Body of pancreas (tissue), 4 donors: ENCODE data around the gene ARHGAP1. TPM values are rescaled to one million over a fixed set of nuclear protein-coding genes. Genes with fewer than 3 reads are reported as not detected.
A peak's percentile ranks its signal among the peaks of the same experiment; 100 is the strongest.

Experiments used
- ATAC-seq: fragments of 150-250 bp; one replicate; pipeline ENCODE4 v1.9.1; 2016
- DNase-seq, 4 donors: peaks; one replicate each; pipeline ENCODE4 v3.0.0-alpha.2; 2019
- H3K27ac ChIP-seq, 4 donors: fragments of 200-600 bp; sonication (generic); 1 replicate in 3 of 4; 2 replicates in 1 of 4; pipeline versions ENCODE4 v1.5.1 to v1.6.1; 2016 to 2019; ENCODE audit warnings: mild to moderate bottlenecking in 1 of 4, mixed read lengths in 1 of 4, moderate library complexity in 1 of 4
- H3K27me3 ChIP-seq, 2 donors: fragments of 200-600 bp; sonication (generic); one replicate each; pipeline ENCODE4 v1.6.0; 2016; ENCODE audit warnings: mild to moderate bottlenecking in 1 of 2
- H3K36me3 ChIP-seq, 2 donors: fragments of 200-600 bp; sonication (generic); replicated peaks in 1 of 2; 2 replicates each; pipeline ENCODE4 v1.5.1; 2016; ENCODE audit warnings: low read depth in 2 of 2; ENCODE audit not compliant: insufficient read depth in 1 of 2
- H3K4me1 ChIP-seq: fragments of 200-600 bp; sonication (generic); one replicate; pipeline ENCODE4 v1.6.0; 2016
- H3K4me3 ChIP-seq, 2 donors: fragments of 200-600 bp; sonication (generic); 1 replicate in 1 of 2; 2 replicates in 1 of 2; pipeline ENCODE4 v1.5.1; 2016 to 2019
- H3K9me3 ChIP-seq, 3 donors: fragments of 200-600 bp; sonication (generic); 1 replicate in 2 of 3; 2 replicates in 1 of 3; pipeline ENCODE4 v1.5.1; 2016
- POLR2A ChIP-seq, 3 donors: fragments of 450-650 bp; IDR thresholded peaks; one replicate each; pipeline ENCODE4 v1.6.1; 2016; ENCODE audit warnings: antibody characterized with exemption in 3 of 3, mild to moderate bottlenecking in 2 of 3
- WGBS, 2 donors: methylation state at CpG; one replicate each; pipeline ENCODE4 v1.1.5; 2017; 5-methylcytosine and 5-hydroxymethylcytosine counted together
- intact Hi-C: fragments of 100-400 bp; cut with DNase I; formaldehyde crosslinking; loops from one replicate; pipeline ENCODE4 v1.15.1; 2023
- total RNA-seq, 2 donors: library from RNA; depleted of rRNA; stranded (reverse); fragments of >200 nt; gene quantifications; one replicate each; pipeline ENCODE4 v1.1.0, GENCODE V29; 2016
- TF ChIP-seq, protein P1 (sequence below), 7 experiments: fragments of 450-650 bp in 4 of 7; fragments of 200-600 bp in 3 of 7; sonication (generic) in 3 of 7; IDR thresholded peaks; one replicate each; pipeline ENCODE4 v1.5.1; 2016 to 2019; ENCODE audit warnings: antibody characterized with exemption in 7 of 7

ARHGAP1 gene
- total RNA-seq, 2 donors from 2014 or later: 27.8 to 43.5 TPM

DNA sequence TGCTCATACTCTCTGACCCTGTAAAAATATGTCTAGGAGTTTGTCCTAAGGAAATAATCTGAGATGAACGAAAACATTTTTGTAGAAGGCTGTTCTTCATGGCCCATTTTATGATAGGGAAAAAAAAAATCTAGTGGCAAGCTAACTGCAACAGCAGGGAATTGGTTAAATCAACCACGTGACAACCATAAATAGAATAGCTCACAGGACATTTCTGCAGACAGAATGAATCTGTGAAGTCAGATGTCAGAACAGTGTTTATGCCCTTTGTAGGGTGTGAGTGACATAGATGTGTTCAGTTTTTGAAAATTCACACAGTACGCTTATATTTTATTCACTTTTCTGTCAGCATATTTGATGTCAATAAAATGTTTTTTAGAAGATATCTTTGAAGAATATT is 16.1 kb downstream of the ARHGAP1 start:
- no peaks in the 10 kb centered on the region for H3K27me3 ChIP-seq
- H3K27ac ChIP-seq: no peak overlapping the region
- peaks cover 0 to 19% of the 10 kb centered on the region in 2 donors for H3K36me3 ChIP-seq
- H3K4me1 ChIP-seq: peaks cover 4% of the 10 kb centered on the region
- 74 to 86% methylated on average over 3 of the region's 3 CpGs for WGBS, 2 donors
- TF ChIP-seq, protein P1, sequence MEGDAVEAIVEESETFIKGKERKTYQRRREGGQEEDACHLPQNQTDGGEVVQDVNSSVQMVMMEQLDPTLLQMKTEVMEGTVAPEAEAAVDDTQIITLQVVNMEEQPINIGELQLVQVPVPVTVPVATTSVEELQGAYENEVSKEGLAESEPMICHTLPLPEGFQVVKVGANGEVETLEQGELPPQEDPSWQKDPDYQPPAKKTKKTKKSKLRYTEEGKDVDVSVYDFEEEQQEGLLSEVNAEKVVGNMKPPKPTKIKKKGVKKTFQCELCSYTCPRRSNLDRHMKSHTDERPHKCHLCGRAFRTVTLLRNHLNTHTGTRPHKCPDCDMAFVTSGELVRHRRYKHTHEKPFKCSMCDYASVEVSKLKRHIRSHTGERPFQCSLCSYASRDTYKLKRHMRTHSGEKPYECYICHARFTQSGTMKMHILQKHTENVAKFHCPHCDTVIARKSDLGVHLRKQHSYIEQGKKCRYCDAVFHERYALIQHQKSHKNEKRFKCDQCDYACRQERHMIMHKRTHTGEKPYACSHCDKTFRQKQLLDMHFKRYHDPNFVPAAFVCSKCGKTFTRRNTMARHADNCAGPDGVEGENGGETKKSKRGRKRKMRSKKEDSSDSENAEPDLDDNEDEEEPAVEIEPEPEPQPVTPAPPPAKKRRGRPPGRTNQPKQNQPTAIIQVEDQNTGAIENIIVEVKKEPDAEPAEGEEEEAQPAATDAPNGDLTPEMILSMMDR (IDR thresholded peaks at IDR 0.05): no peak
- no peak for TF ChIP-seq POLR2A (IDR thresholded peaks at IDR 0.05)
- H3K9me3 ChIP-seq: no peaks in the 10 kb centered on the region
- intact Hi-C loops: no loop called here
- ATAC-seq: no peak
- no peak for DNase-seq
- H3K4me3 ChIP-seq: no peak overlapping the region

DNA sequence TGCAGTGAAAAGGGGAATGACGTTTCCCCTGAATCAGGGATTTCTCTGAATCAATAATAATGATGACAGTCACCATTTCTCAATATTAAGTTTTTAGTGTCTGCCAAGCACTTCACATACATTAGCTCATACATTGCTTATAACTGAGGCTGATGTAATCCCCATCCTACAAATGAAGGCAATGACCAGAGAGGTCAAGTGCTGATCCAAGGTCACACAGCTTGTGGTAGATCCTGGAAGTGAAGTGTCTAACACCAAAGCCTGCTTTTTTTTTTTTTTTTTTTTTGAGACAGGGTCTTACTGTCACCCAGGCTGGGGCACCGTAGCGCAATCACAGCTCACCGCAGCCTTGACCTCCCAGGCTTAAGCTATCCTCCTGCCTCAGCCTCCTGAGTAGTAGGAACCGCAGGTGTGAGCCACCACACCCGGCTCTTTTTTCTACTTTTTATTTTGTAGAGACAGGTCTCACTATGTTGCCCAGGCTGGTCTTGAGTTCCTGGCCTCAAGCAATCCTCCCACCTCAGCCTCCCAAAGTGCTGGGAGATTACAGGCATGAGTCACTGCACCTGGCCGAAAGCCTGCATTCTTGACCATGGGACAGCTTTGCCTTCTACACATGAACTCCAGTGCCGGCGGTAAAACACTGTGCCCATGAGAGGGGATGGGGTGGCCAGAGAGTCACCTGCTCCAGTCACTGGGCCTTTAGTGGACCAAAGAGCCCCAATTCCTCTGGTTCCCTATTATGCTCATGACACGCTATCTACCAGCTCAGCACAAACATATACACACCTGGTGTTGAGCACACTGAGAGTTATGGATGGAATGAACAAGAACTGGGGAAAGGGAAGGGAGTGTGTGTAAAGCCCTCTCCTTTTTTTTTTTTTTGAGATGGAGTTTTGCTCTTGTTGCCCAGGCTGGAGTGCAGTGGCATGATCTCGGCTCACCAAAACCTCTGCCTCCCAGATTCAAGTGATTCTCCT is 17.4 kb downstream of the ARHGAP1 start:
- no peaks in the 10 kb centered on the region for H3K27me3 ChIP-seq
- peak in 1 of 4 donors; percentile 60 for DNase-seq
- no peak overlapping the region for H3K4me3 ChIP-seq
- intact Hi-C loops: no loop called here
- H3K4me1 ChIP-seq: peaks cover 9% of the 10 kb centered on the region
- WGBS, 2 donors: 91 to 92% methylated on average over 9 to 11 of the region's 11 CpGs
- no peak overlapping the region for H3K27ac ChIP-seq
- TF ChIP-seq, protein P1 (IDR thresholded peaks at IDR 0.05): no peak
- no peak for TF ChIP-seq POLR2A (IDR thresholded peaks at IDR 0.05)
- H3K9me3 ChIP-seq: no peaks in the 10 kb centered on the region
- H3K36me3 ChIP-seq: peaks cover 0 to 19% of the 10 kb centered on the region in 2 donors
- ATAC-seq: no peak

DNA sequence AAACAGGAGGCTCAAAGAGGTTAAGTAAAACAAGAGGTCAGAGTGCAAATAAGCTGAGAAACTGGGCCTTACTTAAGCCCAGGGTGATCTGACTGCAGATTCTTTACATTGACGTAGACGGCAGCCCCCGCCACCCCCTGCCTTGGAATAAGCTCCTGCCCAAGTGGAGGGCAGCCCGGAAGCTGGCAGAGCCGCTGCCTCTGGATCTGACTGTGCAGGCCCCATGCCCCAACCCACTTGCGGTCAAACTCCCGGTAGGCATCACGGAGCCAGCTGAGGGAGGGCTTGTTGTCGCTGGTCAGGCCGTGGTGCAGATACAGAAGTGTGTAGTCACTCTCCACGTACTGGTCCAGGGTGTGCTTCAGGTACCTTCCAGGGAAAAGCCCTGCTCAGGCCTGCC is 18.6 kb downstream of the ARHGAP1 start:
- ATAC-seq: no peak
- Histone ChIP-seq H3K27ac (no peak overlapping the region), H3K36me3 (peaks cover 0 to 20% of the 10 kb centered on the region in 2 donors), H3K9me3 (no peaks in the 10 kb centered on the region), H3K4me3 (no peak overlapping the region), H3K27me3 (no peaks in the 10 kb centered on the region), H3K4me1 (peaks cover 9% of the 10 kb centered on the region)
- TF ChIP-seq, protein P1 (IDR thresholded peaks at IDR 0.05): no peak
- TF ChIP-seq POLR2A (IDR thresholded peaks at IDR 0.05): no peak
- 91 to 95% methylated on average over 4 to 11 of the region's 11 CpGs for WGBS, 2 donors
- no peak for DNase-seq
- intact Hi-C loops: no loop called here

DNA sequence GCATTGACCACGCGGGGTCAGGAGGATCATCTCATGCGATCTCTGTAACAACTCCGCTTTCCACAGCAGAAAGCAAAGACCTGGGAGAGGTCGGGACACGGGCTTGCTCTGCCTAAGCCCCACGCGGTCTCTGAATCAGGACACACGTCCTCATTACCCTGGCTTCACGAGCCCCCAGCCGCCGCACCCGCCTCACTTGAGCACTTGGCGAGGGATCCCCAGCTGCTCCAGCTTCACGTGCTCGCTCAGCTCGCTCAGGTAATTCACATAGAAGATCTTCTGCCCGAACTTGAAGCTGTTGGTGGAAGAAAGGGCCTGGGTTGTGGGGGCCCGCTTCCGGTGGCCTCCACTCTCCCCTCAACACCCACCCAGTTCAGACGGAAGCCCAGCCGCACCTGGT is 19.6 kb downstream of the ARHGAP1 start:
- H3K36me3 ChIP-seq: peaks cover 0 to 16% of the 10 kb centered on the region in 2 donors
- ATAC-seq: no peak

More for the DNA sequence above, 19.6 kb downstream of the ARHGAP1 start:
- Histone ChIP-seq H3K27me3 (no peaks in the 10 kb centered on the region), H3K4me3 (no peak overlapping the region), H3K27ac (no peak overlapping the region), H3K9me3 (no peaks in the 10 kb centered on the region), H3K4me1 (peaks cover 15% of the 10 kb centered on the region)
- TF ChIP-seq, protein P1 (IDR thresholded peaks at IDR 0.05): no peak
- TF ChIP-seq POLR2A (IDR thresholded peaks at IDR 0.05): no peak
- intact Hi-C loops: no loop called here
- no peak for DNase-seq
- WGBS, 2 donors: 93% methylated on average over 22 of the region's 22 CpGs; no CpG with 5 or more reads in 1 of the 2 donors
